Left lung (tissue), 10 donors: ENCODE measurements around the gene SERPINI1. TPM values are rescaled to one million over a fixed set of nuclear protein-coding genes. Genes with fewer than 3 reads are reported as not detected.

Experiments
- ATAC-seq: fragments of 200-7000 bp; cut with Tn5 transposase; one replicate; pipeline ENCODE4 v1.9.1; 2020; ENCODE audit warnings: moderate library complexity
- DNase-seq, 4 donors: peaks; one replicate each; pipeline ENCODE4 v3.0.0-alpha.2; 2013 to 2020
- H3K27ac ChIP-seq, 2 donors: fragments of 200-600 bp; sonication (generic) in 1 of 2; one replicate each; pipeline versions ENCODE4 v1.5.0 to v1.8.0; 2020 to 2021
- H3K27me3 ChIP-seq, 2 donors: fragments of 200-600 bp; sonication (generic) in 1 of 2; one replicate each; pipeline versions ENCODE4 v1.5.0 to v1.8.0; 2020 to 2021
- H3K36me3 ChIP-seq, 2 donors: fragments of 200-600 bp; sonication (generic) in 1 of 2; one replicate each; pipeline versions ENCODE4 v1.5.0 to v1.8.0; 2020 to 2021
- H3K4me1 ChIP-seq, 2 donors: fragments of 200-600 bp; one replicate each; pipeline ENCODE4 v1.8.0; 2021
- H3K4me3 ChIP-seq, 2 donors: fragments of 200-600 bp; sonication (generic) in 1 of 2; one replicate each; pipeline versions ENCODE4 v1.5.0 to v1.8.0; 2020 to 2021; ENCODE audit warnings: mild to moderate bottlenecking in 1 of 2
- H3K9me3 ChIP-seq, 2 donors: fragments of 200-600 bp; sonication (generic) in 1 of 2; one replicate each; pipeline versions ENCODE4 v1.5.0 to v1.8.0; 2020 to 2021
- intact Hi-C, 2 donors: fragments of 100-400 bp; cut with DNase I; formaldehyde crosslinking; loops; one replicate each; pipeline versions ENCODE4 v1.11.2 to v1.14.2; 2022
- polyA plus RNA-seq, 6 donors: library from polyadenylated mRNA; unstranded; fragments of 120-200 nt; gene quantifications; one replicate each; pipeline ENCODE4 v1.2.1, GENCODE V29; 2013; ENCODE audit not compliant: insufficient read length in 6 of 6
- total RNA-seq, 2 donors: library from RNA; stranded (reverse); fragmentation: NEBNext Ultra II Directional; extraction: Animal tissue kit (Norgen Biotek cat#: 25700); gene quantifications; one replicate each; pipeline ENCODE4 v1.2.1, GENCODE V29; 2021
- TF ChIP-seq, protein P1 (sequence below), 2 donors: fragments of 200-600 bp; sonication (generic) in 1 of 2; IDR thresholded peaks; one replicate each; pipeline versions ENCODE4 v1.5.0 to v1.8.0; 2021; ENCODE audit warnings: antibody characterized with exemption in 2 of 2
- donor health status: DM: no; HTN: yes; CAD: no.
- donor health status: DM: no; HTN: no; CAD: no.

SERPINI1 gene
- total and polyA plus RNA-seq, 8 donors = 6.1 to 19.5 (median 11.2) TPM

DNA sequence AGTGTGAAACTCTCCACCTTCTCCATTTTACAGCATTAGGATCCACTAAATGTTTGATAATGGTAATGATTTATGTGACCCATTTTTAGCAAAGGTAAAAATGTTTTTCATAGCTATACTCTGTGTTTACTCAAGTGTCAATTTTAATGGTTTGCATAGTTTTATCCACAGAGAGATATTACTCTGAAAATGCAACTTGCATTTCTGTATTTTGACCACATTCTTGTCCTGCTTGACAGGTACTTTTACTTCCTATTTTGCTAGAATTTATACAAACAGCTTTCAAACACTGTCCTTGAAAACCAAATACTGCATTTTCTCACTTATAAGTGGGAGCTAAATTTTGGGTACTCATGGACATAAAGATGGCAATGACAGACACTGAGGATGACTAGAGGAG, 62.9 kb downstream of the SERPINI1 start:
- H3K27me3 ChIP-seq = no peaks in the 10 kb centered on the region
- TF ChIP-seq, protein P1, sequence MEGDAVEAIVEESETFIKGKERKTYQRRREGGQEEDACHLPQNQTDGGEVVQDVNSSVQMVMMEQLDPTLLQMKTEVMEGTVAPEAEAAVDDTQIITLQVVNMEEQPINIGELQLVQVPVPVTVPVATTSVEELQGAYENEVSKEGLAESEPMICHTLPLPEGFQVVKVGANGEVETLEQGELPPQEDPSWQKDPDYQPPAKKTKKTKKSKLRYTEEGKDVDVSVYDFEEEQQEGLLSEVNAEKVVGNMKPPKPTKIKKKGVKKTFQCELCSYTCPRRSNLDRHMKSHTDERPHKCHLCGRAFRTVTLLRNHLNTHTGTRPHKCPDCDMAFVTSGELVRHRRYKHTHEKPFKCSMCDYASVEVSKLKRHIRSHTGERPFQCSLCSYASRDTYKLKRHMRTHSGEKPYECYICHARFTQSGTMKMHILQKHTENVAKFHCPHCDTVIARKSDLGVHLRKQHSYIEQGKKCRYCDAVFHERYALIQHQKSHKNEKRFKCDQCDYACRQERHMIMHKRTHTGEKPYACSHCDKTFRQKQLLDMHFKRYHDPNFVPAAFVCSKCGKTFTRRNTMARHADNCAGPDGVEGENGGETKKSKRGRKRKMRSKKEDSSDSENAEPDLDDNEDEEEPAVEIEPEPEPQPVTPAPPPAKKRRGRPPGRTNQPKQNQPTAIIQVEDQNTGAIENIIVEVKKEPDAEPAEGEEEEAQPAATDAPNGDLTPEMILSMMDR (IDR thresholded peaks at IDR 0.05) = no peak
- no peak for DNase-seq

DNA sequence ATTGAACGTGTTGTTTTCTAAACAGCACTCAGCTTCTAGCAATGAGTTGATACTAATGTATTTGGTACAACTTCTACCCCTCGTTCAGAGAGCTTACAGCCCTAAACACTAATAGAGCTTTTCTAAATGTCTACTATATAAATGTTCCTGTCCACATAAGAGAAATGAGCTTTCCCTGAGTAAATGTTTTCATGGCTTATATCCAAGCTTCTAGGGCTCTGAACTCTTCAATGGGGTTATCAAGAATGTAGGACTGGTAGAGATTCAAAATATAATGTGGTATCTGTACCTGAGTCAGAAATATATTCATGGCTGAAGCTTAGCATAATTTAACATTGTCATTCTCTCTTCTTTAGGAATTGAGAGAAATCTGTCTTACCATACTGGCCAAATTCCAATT, 73.4 kb downstream of the SERPINI1 start:
- Histone ChIP-seq H3K9me3 (no peaks in the 10 kb centered on the region), H3K27ac (no peak overlapping the region), H3K27me3 (no peaks in the 10 kb centered on the region), H3K4me3 (no peak overlapping the region), H3K4me1 (peaks cover 2 to 7% of the 10 kb centered on the region in 2 donors), H3K36me3 (no peaks in the 10 kb centered on the region)
- intact Hi-C loops = no loop called here
- ATAC-seq (peak; percentile 81), DNase-seq (peak in 1 of 4 donors; percentile 5)
- TF ChIP-seq, protein P1 (IDR thresholded peaks at IDR 0.05) = no peak

More for the DNA sequence above, 62.9 kb downstream of the SERPINI1 start:
- no peaks in the 10 kb centered on the region for H3K9me3 ChIP-seq
- no peak overlapping the region for H3K27ac ChIP-seq
- no peak for ATAC-seq
- H3K4me3 ChIP-seq = no peak overlapping the region
- intact Hi-C loops = no loop called here
- no peaks in the 10 kb centered on the region for H3K36me3 ChIP-seq
- H3K4me1 ChIP-seq = no peaks in the 10 kb centered on the region

DNA sequence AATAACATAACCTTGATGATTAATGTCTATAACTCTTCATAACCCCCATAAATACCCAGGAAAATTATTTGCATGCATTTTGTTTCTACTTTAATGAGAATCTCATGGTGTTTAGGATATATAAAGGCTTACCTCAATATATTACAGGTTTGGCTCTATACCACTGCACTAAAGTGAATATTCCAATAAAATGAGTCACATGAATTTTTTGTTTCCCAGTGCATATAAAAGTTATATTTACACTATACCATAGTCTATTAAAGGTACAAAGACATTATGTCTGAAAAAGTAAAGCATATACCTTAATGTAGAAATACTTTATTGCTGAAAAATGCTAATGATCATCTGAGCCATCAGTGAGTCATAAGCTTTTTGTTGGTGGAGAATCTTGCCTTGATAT, 74.7 kb downstream of the SERPINI1 start:
- H3K4me1 ChIP-seq = peaks cover 7 to 10% of the 10 kb centered on the region in 2 donors
- ATAC-seq (no peak), DNase-seq (no peak)
- H3K27ac ChIP-seq = no peak overlapping the region
- TF ChIP-seq, protein P1 (IDR thresholded peaks at IDR 0.05) = no peak
- intact Hi-C loops = no loop called here
- H3K36me3 ChIP-seq = no peaks in the 10 kb centered on the region
- no peak overlapping the region for H3K4me3 ChIP-seq
- no peaks in the 10 kb centered on the region for H3K9me3 ChIP-seq
- H3K27me3 ChIP-seq = no peaks in the 10 kb centered on the region

DNA sequence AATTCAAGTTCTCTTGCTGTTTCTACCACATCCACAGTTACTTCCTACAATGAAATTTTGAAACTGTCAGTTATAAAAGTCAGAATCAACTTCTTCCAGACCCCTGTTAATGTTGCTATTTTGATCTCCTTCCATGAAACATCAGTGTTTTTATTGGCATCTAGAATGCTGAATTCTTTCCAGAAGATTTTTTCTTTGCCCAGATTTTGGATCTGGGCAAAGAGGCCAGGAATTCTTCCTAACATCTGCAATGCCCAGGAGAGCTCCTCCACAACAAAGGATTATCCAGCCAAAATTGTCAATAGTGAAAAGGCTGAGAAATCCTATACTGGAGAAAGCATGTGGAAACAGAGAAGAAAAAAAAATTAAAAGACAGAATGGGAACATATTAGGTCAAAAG, 75.5 kb downstream of the SERPINI1 start:
- Histone ChIP-seq H3K27ac (no peak overlapping the region), H3K27me3 (no peaks in the 10 kb centered on the region), H3K4me3 (no peak overlapping the region), H3K9me3 (no peaks in the 10 kb centered on the region), H3K36me3 (no peaks in the 10 kb centered on the region), H3K4me1 (peaks cover 7 to 10% of the 10 kb centered on the region in 2 donors)
- intact Hi-C loops = no loop called here
- DNase-seq = no peak
- TF ChIP-seq, protein P1 (IDR thresholded peaks at IDR 0.05) = no peak
- no peak for ATAC-seq

DNA sequence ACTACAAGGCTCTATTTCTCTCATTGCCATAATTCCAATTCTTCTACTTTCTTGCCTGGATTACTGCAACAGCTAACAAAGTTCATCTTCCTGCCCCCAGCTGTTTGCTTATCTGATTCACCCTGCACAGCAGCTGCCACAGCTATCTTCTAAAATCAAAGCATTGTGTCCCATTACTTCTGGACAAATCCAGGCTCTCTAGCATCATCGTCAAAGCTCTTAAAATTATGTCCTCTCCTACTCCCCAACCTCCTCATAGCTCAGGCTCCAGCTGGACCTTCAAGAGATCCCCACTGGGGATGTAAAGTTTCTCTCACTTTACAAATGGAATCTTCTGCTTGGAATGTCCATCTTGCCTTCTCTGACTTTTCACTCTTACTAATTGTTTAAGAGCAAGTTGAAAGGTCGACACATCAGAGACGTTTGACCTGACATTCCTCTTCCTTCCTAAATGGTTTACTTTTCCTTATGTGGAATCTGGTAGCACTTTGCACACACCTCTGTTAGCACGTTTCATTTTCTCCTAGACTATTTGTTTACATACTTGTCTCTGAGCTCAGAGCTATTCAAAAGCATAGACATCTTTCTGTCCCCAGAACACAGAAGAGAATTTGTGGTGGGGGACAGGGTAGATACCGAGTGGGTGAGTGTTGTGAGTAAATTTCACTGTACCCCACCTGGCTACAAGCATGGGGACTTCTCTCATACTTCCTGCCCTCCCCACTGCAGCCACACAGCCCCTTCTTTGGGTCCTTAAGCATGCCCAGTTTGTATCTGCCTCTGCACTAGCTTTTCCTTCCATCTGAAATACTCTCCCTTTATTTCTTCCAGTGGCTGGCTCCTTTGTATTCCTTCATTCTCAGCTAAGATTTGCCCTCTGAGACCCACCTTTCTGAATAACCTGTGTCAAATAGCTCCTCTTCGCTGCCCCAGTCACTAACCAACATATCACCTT, 77.9 kb downstream of the SERPINI1 start:
- H3K27ac ChIP-seq = no peak overlapping the region

More for the DNA sequence above, 77.9 kb downstream of the SERPINI1 start:
- DNase-seq = no peak
- Histone ChIP-seq H3K4me3 (no peak overlapping the region), H3K27me3 (no peaks in the 10 kb centered on the region), H3K4me1 (peaks cover 7 to 10% of the 10 kb centered on the region in 2 donors), H3K9me3 (no peaks in the 10 kb centered on the region), H3K36me3 (no peaks in the 10 kb centered on the region)
- TF ChIP-seq, protein P1 (IDR thresholded peaks at IDR 0.05) = no peak
- intact Hi-C loops = no loop called here
- peak; percentile 59 for ATAC-seq
